NCI-H2196 (cell line): ENCODE measurements around the gene TTLL9.

Experiments
- DNase-seq: peaks from one replicate; lab custom pipeline; 2025; ENCODE audit not compliant: unreplicated experiment; lab: John Stamatoyannopoulos, UW

Gene TTLL9

GRCh38 chr20:31857861-31858759, 12.3 kb upstream of the TTLL9 start:
- no peak for DNase-seq

GRCh38 chr20:31858760-31859083, 11.7 kb upstream of the TTLL9 start:
- DNase-seq: no peak

GRCh38 chr20:31859266-31859997, 11.0 kb upstream of the TTLL9 start:
- no peak for DNase-seq

- DNase-seq: no peak
Measured at GRCh38 chr20:31859998-31860380, 10.4 kb upstream of the TTLL9 start.

GRCh38 chr20:31860390-31861134, 9.9 kb upstream of the TTLL9 start:
- DNase-seq: no peak

GRCh38 chr20:31861135-31861384, 9.4 kb upstream of the TTLL9 start:
- DNase-seq: no peak

- peak; percentile 86 for DNase-seq
Measured at GRCh38 chr20:31861385-31862156, 8.9 kb upstream of the TTLL9 start.

- no peak for DNase-seq
Measured at GRCh38 chr20:31862157-31862470, 8.3 kb upstream of the TTLL9 start.

GRCh38 chr20:31862506-31862905, 7.9 kb upstream of the TTLL9 start:
- no peak for DNase-seq

GRCh38 chr20:31863296-31864085, 6.9 kb upstream of the TTLL9 start:
- DNase-seq: no peak

- no peak for DNase-seq
Measured at GRCh38 chr20:31864521-31865400, 5.7 kb upstream of the TTLL9 start.

GRCh38 chr20:31866221-31866620, 4.2 kb upstream of the TTLL9 start:
- DNase-seq: no peak

- DNase-seq: no peak
Measured at GRCh38 chr20:31868853-31869672, 1.4 kb upstream of the TTLL9 start.

- no peak for DNase-seq
Measured at GRCh38 chr20:31869673-31869941, 827 bp upstream of the TTLL9 start.

- DNase-seq: no peak
Measured at GRCh38 chr20:31870726-31871617, 538 bp downstream of the TTLL9 start.

- DNase-seq: no peak
Measured at GRCh38 chr20:31871618-31871954, 1.2 kb downstream of the TTLL9 start.

GRCh38 chr20:31872406-31872805, 2.0 kb downstream of the TTLL9 start:
- no peak for DNase-seq

GRCh38 chr20:31875671-31876070, 5.2 kb downstream of the TTLL9 start:
- DNase-seq: no peak
